COLO668 (cell line): ENCODE results near the gene DPP6.
A peak's percentile ranks its signal among the peaks of the same experiment; 100 is the strongest.
"Not testable (repeated sequence)": the region's sequence is repeated elsewhere in the genome, so short reads cannot be mapped to it uniquely, and the experiment has no call there.

Experiments used
- DNase-seq: peaks from one replicate; lab custom pipeline; 2025; ENCODE audit not compliant: unreplicated experiment; lab: John Stamatoyannopoulos, UW

DPP6 gene

DNA sequence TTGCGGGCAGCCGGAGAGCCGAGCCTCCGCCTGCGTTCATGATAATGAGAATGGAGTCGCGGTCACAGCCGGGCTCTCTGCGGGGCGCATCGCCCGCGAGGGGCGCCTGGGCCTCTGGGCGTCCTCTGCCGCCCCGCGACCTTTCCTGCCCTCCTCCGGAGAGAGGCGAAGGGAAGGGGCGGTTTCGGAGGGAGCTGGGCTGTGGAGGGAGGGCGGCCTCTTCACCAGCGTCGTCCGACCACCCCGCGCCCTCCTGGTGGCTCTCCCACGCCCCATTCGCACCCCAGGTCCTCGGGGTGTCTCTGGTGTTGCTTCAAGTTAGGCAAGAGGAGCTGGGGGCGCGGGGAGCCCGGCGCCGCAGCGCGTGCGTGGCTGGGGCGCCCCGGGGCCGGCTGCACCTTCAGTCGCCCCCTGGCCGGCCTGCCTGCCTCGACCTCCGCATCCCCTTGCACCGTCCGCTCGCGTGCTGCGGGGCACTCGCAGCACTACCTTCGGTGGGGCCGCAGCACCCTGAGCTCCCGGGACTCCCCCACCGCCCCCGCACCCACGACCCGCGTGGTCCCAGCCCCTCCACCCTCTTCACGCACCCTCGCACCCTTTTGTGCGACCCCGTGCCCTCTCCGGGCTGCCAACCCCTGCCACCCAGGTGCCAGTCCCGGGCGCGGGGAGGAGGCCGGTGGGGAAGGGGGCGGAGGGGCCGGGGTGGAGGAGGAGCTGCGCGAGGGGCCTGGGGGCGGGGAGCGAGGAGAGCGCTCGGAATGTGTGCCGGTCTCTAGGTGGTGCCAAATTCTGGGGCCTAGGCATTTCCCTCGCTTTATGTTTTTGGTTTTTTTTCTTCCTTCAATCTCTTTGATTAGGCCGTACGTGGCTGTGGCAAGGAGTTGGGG lies at the start of gene DPP6:
Gene DPP6 (plus strand): TSS at position 756 of the 887 bp plus-strand sequence.
- DNase-seq, result not testable (repeated sequence)

DNA sequence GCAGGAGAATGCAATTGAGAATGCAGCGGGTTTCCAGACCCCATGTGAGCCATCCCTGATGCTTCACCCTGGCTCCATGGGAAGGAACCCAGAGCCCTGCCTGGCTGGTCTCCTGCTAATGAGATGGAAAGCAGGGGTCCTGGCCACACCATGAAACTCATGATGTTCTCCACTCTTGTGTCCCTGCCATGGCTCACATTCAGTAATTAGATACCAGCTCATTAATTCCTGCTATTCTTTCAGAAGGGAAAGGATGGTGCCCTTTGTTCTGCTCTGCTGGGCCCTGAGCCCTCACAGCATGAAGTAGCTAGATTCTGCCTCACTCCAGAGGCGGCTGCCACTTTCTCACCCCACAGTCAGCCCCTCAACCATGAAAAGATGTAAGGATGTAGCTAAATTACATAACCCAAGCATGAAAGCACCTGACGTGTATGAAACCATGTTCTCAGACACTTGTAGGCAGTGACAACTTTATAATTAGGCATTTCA lies 42.7 kb upstream of the DPP6 start:
- DNase-seq, result not testable (repeated sequence)

DNA sequence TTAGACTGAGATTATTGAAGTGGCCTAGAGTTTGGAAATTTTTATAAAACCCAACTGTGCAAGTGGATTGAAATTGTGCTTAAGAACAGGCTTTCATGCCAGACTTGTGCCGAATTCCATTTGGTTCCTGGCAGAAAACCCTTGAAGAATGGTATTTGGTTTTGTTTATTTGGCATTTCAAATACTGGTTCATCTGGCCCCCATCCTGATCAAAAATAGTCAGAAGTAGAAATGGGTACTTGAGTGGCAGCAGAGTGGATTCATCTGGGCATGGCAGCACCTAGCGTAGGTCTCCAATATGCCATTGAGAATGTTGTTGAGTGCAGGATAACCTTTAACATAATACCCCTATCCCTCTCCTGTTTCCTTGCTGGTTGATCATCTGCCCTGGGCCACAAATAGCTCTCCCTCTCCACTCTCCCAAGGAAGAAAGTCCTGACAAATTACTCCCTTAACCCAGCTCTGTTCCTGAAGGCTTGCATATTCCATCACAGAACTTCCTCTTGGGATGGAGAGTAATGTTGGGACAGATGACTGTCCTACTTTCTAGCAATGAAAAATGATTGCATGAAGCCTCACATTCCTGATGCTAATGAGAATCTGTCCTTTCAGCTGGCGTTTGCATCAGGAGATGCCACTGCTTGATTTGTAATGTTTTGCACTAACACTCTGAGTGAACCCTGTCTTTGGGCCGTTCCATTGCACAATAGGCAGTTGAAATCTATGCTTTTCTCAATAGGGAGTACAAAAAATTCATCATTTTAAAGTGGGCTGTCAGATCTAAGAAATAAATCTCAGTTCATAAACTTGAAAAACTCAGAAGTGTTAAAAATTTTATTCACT lies 41.3 kb upstream of the DPP6 start:
- DNase-seq, result not testable (repeated sequence)

DNA sequence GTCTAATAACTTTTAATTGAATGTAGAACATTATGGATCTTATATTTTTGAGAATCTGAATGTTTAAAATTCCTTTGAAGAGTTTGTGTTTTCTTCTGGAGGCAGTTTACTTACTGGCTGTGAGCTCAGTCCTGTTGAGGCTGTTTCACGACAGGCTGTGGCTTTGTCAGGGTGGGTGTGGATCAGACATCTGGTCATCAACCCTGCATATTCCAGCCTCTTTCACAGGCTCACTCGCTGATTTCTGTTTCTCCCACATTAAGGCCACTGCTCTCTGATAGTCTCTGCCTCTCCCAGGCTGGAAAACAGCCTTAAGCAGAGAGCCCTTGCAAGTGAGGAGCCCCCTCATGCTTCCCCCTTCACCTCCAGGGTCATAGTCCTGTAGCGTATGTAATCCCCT lies 39.4 kb upstream of the DPP6 start:
- DNase-seq, result not testable (repeated sequence)

DNA sequence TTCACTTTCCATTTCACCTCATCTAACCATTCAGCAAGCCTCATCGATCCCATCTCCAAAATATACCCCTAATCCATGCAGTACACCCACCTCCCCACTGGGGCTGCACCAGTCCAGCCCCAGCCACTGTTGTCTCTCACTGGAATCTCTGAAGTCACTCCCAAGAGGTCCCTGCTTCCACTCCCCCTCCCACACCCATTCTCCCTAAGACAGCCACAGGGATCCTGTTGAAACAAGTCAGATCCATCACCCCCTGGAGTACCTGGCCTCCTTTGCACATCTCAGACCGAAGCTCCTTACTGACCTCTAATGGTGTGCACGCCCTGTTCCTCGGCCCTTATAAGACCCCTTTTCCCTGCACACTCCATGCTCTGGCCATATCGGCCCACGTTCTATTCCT lies 36.6 kb upstream of the DPP6 start:
- DNase-seq, result not testable (repeated sequence)

DNA sequence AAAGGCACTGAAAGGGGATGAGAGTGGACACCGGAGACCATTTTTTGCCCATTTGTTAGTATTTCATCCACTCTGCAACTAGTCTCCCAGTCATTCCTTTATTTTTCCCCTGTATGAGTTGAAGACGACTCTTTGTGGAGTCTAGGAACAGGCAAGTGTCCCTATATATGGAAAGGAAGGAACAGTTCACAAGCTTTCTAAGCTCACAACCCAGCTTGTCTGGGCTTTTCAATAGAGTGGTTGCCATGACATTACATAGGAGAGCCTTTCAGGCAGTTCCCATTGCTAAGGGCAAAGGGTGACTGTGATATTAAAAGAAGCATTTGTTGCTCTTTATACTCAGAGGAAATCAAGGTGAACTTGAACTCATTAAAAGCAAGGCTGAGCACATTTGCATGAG lies 33.8 kb upstream of the DPP6 start:
- not testable (repeated sequence) for DNase-seq

DNA sequence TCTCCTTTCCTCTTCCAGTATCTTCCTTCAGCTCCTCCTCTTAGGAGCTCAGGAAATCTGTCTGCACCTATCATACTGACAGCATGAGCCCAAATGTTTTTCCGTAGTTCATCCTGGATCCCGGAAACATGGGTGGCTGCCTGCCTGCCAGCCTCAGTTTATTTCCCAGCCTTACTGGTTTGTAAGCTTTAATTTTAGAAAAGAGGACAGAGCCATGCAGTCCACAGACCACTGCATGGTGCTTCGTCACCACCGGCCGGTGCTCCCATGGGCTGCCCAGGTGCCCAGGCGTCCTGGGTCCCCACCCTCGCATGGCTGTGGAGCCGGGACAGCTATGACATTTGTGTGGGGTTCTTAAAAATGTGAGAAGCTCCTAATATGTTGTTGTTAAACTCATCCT lies 24.4 kb upstream of the DPP6 start:
- not testable (repeated sequence) for DNase-seq

DNA sequence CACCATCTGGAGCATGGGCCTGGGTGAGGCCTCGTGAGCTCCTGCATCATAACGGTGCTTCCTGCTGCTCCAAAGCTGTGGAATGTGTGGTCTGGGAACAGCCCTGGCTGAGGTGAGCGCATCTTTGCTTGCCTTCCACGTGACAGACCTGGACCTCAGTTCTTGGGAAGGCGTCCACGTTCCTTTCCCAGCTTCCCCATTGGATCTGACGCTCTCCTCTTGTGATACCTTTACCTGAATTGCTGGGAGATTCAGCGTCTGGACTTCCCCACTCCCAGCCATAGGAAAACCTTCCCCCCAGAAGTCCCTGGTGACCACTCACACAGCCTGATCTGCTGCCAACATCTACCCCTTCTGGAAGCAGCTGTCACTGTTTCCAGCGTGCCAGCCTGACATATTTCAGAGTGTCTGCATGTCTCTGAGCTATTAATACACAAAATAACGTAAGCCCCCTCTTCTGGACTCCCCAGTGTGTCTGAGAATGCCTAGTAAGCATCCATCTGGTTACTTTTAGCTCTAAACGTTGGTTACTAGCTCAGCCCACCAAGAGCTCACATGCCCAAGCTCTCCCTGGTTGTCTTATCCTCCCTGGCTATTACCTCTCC lies 21.6 kb upstream of the DPP6 start:
- DNase-seq, result not testable (repeated sequence)

DNA sequence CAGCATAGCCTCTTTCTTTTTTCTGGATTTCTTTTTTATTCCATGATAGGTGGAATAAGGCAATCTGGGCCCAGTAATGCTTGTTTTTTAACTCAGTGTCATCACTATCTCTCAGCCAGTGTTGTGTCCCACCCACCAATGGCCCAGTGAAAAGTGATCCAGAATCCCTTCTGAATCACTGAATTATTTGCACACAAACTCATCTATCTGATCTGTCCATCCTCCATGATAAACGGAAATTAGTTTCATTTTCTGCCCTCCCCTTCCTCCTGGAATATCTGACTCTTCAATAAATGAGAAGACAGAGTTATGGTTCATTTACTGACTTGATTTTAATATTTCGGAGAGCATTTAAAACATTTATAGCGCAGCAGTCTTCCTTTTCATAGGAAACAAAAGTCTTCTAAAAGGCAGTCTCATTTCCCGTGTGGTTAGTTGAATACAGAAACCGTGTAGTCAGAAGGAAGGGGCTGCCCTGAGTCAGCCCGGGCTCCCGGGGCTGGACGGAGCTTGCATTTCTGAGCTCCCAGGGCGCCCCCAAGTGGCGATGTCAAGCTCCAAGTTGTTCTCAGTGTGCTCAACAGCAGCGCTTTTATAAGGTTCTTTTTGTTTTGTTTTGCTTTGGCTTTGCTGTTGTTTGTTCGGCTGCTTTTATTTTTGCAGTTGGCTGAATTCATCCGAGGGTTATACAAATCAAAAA lies 12.6 kb upstream of the DPP6 start:
- not testable (repeated sequence) for DNase-seq

DNA sequence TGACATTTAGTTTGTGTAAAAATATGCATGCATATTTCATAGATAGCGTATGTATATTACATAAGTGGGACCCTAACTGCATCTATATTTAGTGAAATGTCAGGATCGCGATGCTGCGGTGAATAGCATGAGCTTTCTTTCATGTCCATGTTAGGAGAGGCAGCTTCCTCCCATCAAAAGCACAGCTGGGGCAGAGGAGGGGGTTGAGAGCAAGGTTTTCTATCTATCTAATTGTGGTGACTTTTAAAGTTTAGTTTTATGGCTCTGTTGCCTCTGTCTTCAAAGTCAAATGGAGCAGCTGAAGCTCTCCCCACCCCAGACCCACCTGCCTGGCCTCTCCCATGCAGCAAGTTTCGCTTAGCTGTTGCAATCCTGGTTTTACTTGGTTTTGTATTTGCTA lies 1.8 kb upstream of the DPP6 start:
- DNase-seq, result not testable (repeated sequence)

DNA sequence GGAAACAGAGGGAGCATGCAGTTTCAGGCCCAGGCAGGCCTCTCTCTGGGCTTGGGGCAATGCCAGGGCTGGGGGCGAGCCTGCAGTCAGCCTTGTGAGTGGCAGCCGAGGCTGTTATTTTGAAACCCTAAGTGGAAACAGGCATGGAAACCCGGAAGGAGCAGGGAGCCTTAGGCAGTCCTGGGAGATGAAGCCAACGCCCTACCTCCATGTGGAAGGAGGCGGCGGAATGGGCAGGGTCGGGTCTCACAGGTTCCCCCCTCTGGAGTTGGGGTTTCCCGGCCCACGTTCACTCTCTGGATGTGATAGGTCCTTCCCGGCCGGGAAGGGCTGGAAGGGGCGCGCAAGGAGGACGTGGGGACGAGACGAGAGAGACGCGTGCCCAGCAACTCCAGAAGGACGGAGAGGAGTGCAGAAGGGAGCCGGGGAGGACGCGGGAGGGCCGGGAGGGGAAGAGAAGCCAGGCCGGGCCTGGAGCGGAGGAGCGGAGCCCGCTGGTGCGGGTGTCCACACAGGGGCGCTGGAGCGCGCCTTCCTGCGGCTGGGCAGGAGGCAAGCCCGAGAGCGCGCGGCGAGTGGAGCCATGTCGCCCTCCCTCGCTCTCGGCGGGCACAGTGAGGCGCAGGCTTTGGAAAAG lies 1.1 kb upstream of the DPP6 start:
- DNase-seq, result not testable (repeated sequence)

DNA sequence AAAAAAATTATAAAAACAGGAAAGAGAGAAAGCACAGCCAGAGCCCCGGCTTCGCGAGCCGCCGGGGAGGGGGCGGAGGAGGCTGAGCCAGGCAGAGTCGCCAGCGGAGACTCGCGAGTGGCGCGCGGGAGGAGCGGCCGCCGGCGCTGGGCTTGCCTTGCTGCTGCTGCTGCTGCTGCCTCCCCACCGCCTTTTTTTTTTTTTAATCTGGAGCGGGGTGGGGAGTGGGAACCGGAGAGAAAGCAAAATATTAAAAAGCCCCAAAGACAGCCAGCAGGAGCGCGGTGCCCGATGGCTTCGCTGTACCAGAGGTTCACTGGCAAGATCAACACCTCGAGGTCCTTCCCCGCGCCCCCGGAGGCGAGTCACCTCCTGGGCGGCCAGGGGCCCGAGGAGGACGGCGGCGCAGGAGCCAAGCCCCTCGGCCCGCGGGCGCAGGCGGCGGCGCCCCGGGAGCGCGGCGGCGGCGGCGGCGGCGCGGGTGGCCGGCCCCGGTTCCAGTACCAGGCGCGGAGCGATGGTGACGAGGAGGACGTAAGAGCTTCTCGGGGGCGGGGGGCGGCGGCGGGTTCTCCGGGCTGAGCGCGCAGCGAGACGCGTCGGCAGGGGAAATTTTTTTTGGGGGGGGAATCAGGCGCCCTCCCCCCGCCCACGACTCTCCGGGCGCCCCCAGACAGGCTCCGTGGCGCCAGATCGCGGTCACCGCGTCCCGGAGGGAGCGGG lies 493 bp downstream of the DPP6 start:
- DNase-seq, result not testable (repeated sequence)

DNA sequence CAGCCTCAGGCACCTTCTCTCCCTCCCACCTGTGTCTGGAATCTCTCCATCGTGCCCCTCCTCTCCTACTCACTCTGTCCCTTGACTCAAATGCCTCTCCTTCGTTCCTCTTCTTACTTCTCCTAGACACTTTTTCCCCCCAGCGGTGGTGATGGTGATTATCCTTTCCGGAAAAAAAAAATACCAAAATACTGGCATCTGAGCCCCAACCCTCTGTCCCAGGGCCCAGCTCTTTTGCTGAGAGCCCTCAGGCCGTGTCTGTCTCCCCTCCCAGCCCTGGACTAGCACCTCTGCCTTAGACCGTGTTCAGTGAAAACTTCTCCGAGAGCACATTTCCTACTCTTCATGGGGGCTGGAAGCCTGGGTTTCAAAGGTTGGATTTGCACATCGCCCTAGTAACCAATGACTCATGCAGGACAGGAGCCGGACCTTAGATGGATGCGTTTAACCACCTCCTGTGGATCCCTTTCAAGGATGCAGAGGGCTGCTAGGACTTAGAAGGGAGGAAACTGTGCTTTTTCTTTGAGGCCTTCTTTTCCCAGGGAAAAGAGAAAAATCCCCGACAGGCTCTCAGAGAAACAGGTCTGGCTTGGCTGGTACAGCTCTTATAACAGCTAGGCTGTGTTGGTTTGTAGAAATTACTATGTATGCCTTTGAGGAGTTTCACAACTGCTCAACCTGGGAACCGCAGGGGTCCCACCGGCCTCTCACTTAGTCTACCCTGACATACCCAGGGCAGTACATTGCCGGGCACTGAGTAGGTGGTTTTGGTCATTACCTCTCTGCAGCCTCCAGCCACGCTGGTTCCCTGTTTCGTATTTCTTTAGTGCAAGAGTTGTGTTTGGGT lies 1.5 kb downstream of the DPP6 start:
- not testable (repeated sequence) for DNase-seq

DNA sequence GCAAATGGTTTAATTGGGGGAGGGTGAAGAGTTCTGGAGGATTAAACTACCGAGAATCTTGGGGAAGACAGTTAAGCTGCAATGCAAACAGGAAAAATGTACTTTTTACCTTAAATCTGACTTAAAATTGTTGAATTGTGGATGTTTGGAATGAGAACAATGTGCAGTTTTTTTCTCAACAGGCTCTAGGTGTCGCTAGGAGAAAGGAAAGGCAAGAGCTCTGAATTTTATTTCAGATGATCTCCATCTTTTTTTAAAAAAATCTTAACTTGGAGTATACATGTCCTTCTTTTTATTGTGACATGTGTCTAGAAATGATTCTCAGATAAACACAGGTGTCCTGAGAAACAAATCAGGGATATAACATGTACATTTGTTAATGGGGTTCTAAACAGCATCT lies 2.5 kb downstream of the DPP6 start:
- not testable (repeated sequence) for DNase-seq

DNA sequence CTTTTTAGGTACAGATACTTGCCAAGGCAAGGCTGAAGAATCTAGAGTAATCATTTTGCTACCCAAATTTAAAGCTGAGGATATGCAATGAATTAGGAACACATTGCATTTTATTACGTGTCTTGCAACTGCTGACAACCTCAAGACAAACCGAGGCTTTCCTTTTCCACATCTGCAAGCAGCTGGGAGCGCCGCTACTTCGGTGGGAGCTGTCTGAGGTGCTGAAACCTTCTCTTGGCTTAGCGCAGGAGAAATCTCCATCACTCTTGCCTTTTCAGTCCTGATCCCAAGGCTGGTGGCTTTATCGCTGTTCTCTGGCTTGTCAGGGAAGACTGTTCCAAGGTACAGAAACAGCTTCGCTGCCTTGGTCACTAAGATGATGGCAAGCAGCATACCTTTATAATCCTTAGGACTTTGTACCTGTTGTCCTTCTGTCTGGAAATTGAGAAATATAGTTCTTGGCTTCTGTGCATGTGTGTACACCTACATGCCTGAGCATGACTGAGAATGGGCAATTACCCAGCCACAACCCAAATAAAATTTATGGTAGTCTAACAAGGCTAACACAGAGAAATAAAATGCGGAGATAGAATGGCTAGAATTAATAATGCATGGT lies 3.4 kb downstream of the DPP6 start:
- DNase-seq, result not testable (repeated sequence)

DNA sequence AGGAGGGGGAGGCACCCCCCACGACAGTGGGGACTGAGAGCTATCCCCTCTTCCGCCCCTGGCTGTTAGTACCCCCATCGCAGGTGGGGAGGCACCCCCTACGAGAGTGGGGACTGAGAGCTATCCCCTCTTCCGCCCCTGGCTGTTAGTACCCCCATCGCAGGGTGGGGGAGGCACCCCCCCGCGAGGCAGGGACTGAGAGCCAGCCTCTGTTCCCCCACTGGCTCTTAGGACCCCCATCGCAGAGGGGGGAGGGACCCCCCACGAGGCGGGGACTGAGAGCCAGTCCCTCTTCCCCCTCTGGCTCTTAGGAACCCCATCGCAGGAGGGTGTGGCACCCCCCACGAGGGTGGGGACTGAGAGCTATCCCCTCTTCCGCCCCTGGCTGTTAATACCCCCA lies 6.6 kb downstream of the DPP6 start:
- not testable (repeated sequence) for DNase-seq

DNA sequence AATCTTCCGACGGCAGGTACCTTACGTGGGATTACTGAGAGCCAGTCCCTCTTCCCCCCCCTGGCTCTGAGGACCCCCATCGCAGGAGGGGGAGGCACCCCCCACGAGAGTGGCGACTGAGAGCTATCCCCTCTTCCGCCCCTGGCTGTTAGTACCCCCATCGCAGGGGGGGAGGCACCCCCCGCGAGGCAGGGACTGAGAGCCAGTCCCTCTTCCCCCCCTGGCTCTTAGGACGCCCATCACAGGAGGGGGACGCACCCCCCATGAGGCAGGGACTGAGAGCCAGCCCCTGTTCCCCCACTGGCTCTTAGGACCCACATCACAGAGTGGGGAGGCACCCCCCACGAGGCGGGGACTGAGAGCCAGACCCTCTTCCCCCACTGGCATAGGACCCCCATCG lies 8.4 kb downstream of the DPP6 start:
- DNase-seq, result not testable (repeated sequence)

DNA sequence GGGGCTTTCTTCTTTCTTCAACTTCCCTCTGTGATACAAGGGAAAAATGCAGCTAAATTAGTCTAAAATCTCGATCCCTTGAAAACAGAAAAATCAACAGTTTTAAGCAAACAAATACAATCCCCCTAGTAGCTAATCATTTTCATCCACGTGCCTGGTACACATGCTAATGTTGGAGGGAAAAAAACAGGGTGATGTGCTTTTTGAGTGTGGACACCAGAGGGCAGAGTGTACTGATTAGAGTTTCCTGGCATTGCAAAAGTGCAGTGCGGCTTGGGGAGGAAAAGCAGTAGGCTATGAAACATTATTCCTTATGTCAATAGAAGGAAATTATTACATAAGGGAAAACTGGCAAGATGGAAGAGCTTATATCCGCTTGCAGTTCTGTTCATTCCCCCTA lies 19.6 kb downstream of the DPP6 start:
- peak; percentile 2 for DNase-seq
